ENCODE data around the gene CNNM1.

Gene CNNM1

GRCh38 chr10:99358101-99358500 lies 28.9 kb downstream of the CNNM1 start:
- CTCF ChIA-PET, result no interaction called here
- POLR2A ChIA-PET, result no interaction called here
- no peak for DNase-seq (ENCODE audit: low read depth, low spot score)
- H3K4me3 ChIP-seq (ENCODE audit: low read depth, low read length), result no peak overlapping the region
- TF ChIP-seq, protein P1, sequence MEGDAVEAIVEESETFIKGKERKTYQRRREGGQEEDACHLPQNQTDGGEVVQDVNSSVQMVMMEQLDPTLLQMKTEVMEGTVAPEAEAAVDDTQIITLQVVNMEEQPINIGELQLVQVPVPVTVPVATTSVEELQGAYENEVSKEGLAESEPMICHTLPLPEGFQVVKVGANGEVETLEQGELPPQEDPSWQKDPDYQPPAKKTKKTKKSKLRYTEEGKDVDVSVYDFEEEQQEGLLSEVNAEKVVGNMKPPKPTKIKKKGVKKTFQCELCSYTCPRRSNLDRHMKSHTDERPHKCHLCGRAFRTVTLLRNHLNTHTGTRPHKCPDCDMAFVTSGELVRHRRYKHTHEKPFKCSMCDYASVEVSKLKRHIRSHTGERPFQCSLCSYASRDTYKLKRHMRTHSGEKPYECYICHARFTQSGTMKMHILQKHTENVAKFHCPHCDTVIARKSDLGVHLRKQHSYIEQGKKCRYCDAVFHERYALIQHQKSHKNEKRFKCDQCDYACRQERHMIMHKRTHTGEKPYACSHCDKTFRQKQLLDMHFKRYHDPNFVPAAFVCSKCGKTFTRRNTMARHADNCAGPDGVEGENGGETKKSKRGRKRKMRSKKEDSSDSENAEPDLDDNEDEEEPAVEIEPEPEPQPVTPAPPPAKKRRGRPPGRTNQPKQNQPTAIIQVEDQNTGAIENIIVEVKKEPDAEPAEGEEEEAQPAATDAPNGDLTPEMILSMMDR (IDR thresholded peaks at IDR 0.05; ENCODE audit: insufficient read depth, low read length, missing control alignments), result no peak

GRCh38 chr10:99360934-99361333 lies 31.8 kb downstream of the CNNM1 start:
- no peak overlapping the region for H3K4me3 ChIP-seq (ENCODE audit: low read depth, low read length)
- CTCF ChIA-PET, result interaction anchor here (0.9 to 2.0 kb wide), 2 partner anchors 11 to 31 kb away, joined by 3 to 5 read pairs; no protein-coding TSS in a partner anchor
- TF ChIP-seq, protein P1 (IDR thresholded peaks at IDR 0.05; ENCODE audit: insufficient read depth, low read length, missing control alignments), result no peak
- DNase-seq (ENCODE audit: low read depth, low spot score), result no peak
- POLR2A ChIA-PET, result interaction anchor here (0.6 kb wide), 1 partner anchor 10 kb away, joined by 3 read pairs; no protein-coding TSS in a partner anchor

GRCh38 chr10:99364125-99364524 lies 35.0 kb downstream of the CNNM1 start:
- POLR2A ChIA-PET, result no interaction called here
- no peak overlapping the region for H3K4me3 ChIP-seq (ENCODE audit: low read depth, low read length)
- TF ChIP-seq, protein P1 (IDR thresholded peaks at IDR 0.05; ENCODE audit: insufficient read depth, low read length, missing control alignments), result no peak
- DNase-seq (ENCODE audit: low read depth, low spot score), result peak; percentile 63
- CTCF ChIA-PET, result interaction anchor here (0.6 kb wide), 1 partner anchor 890 kb away, joined by 3 read pairs; no protein-coding TSS in a partner anchor

- ChIA-PET CTCF (no interaction called here), POLR2A (no interaction called here)
- no peak overlapping the region for H3K4me3 ChIP-seq (ENCODE audit: low read depth, low read length)
- TF ChIP-seq, protein P1 (IDR thresholded peaks at IDR 0.05; ENCODE audit: insufficient read depth, low read length, missing control alignments), result no peak
- no peak for DNase-seq (ENCODE audit: low read depth, low spot score)
Measured at GRCh38 chr10:99365311-99365710, 36.2 kb downstream of the CNNM1 start.

- ChIA-PET CTCF (no interaction called here), POLR2A (no interaction called here)
- no peak overlapping the region for H3K4me3 ChIP-seq (ENCODE audit: low read depth, low read length)
- TF ChIP-seq, protein P1 (IDR thresholded peaks at IDR 0.05; ENCODE audit: insufficient read depth, low read length, missing control alignments), result no peak
- DNase-seq (ENCODE audit: low read depth, low spot score), result no peak
Measured at GRCh38 chr10:99365736-99366135, 36.6 kb downstream of the CNNM1 start.

GRCh38 chr10:99366666-99367065 lies 37.5 kb downstream of the CNNM1 start:
- ChIA-PET CTCF (interaction anchor here (1.4 kb wide), 1 partner anchor 25 kb away, joined by 3 read pairs; no protein-coding TSS in a partner anchor), POLR2A (no interaction called here)
- DNase-seq (ENCODE audit: low read depth, low spot score), result no peak
- H3K4me3 ChIP-seq (ENCODE audit: low read depth, low read length), result no peak overlapping the region
- TF ChIP-seq, protein P1 (IDR thresholded peaks at IDR 0.05; ENCODE audit: insufficient read depth, low read length, missing control alignments), result no peak
